ENCODE measurements around the gene OR2J2. TPM values are rescaled to one million over a fixed set of nuclear protein-coding genes. Genes with fewer than 3 reads are reported as not detected.
"Not testable (repeated sequence)": the region's sequence is repeated elsewhere in the genome, so short reads cannot be mapped to it uniquely, and the experiment has no call there.

Gene OR2J2
- total RNA-seq (not detected), polyA plus RNA-seq (not detected)
- long read RNA-seq, donor 1: 0 reads
- long read RNA-seq, donor 2: 0 reads
- long read RNA-seq, donor 3: 0 reads
- long read RNA-seq, donor 4: 0 reads
- long read RNA-seq, donor 5: 0 reads
- long read RNA-seq, donor 6: 0 reads
- long read RNA-seq, donor 7: 0 reads
- long read RNA-seq, donor 8: 0 reads
- long read RNA-seq, donor 9: 0 reads
- long read RNA-seq, donor 10: 0 reads

DNA sequence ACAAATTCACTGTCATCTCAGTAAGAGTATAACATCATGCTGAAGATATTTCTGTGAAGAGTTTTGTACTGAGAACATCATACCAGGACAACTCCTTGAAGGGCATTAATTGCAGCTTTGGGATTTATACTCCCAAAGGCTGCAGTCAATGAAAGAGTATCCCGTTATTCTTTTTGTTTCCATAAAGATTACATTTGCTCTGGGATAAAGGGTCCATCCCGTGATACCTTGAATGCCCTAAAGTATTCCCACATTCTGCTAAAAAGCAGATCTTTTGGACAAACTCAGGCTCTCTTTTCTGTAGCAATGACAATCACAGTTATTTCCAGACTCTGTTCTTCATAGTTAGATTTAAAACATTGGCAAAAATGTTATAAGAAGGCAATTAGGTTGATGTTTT is at the start of gene OR2J2:
OR2J2 (plus strand) TSS at position 301 of the 400 bp plus-strand sequence. CDS start 2,729 bp downstream, outside the sequence.
- H3K36me3 ChIP-seq; H3K4me3 ChIP-seq; H3K9me3 ChIP-seq; H3K4me1 ChIP-seq; intact Hi-C loops (cut with DNase I; ENCODE audit: low total_unique reads); DNase-seq; H3K27me3 ChIP-seq; H3K27ac ChIP-seq: not testable (repeated sequence)
- WGBS, 5 donors: 63 to 78% (median 74%) methylated on average over 2 of the region's 2 CpGs

DNA sequence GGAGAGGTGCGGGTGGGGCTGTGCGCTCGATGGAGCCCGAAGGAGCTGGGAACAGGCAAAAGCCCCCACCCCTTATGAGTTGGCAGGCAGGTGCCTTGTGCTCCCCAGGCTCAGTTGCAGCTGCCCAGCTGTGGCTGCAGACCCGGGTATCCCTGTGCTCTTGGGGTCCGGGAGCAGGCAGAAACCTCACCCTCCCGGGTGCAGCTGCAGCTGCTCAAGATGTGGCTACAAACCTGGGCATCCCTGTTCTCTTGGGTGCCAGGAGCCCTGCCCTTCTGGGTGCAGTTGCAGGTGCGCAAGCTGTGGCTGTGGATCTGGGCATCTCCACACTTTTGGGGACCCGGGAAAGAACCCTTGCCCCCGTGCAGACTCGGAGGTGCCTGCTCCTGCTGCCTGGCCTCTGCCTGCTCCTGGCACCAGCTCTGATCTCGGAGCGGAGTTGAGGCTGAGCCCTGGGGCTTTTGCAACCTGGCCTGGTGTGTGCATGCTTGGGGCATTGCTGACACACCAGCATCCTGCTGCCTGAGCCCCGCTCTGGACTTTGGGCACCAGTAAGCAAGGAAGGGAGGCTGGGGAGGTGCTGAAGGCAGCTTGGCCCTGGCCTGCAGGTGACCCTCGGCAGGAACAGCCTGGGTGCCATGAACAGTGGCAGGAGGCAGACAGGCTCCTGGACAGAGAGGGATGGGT is 41.2 kb upstream of the OR2J2 start:
- H3K4me1 ChIP-seq: no peaks in the 10 kb centered on the region
- no peaks in the 10 kb centered on the region for H3K36me3 ChIP-seq
- intact Hi-C loops (cut with DNase I; ENCODE audit: low total_unique reads): no loop called here
- no peaks in the 10 kb centered on the region for H3K9me3 ChIP-seq
- H3K4me3 ChIP-seq: no peak overlapping the region
- peaks cover 0 to 10% (median 0%) of the 10 kb centered on the region in 3 donors for H3K27me3 ChIP-seq
- TF ChIP-seq, protein P1, sequence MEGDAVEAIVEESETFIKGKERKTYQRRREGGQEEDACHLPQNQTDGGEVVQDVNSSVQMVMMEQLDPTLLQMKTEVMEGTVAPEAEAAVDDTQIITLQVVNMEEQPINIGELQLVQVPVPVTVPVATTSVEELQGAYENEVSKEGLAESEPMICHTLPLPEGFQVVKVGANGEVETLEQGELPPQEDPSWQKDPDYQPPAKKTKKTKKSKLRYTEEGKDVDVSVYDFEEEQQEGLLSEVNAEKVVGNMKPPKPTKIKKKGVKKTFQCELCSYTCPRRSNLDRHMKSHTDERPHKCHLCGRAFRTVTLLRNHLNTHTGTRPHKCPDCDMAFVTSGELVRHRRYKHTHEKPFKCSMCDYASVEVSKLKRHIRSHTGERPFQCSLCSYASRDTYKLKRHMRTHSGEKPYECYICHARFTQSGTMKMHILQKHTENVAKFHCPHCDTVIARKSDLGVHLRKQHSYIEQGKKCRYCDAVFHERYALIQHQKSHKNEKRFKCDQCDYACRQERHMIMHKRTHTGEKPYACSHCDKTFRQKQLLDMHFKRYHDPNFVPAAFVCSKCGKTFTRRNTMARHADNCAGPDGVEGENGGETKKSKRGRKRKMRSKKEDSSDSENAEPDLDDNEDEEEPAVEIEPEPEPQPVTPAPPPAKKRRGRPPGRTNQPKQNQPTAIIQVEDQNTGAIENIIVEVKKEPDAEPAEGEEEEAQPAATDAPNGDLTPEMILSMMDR (IDR thresholded peaks at IDR 0.05): no peak
- TF ChIP-seq EP300 (IDR thresholded peaks at IDR 0.05) (no peak), POLR2AphosphoS5 (IDR thresholded peaks at IDR 0.05) (no peak), POLR2A (IDR thresholded peaks at IDR 0.05) (no peak)
- H3K27ac ChIP-seq: no peak overlapping the region
- DNase-seq: no peak
- 71 to 84% (median 79%) methylated on average over 13 to 15 of the region's 15 CpGs for WGBS, 5 donors

DNA sequence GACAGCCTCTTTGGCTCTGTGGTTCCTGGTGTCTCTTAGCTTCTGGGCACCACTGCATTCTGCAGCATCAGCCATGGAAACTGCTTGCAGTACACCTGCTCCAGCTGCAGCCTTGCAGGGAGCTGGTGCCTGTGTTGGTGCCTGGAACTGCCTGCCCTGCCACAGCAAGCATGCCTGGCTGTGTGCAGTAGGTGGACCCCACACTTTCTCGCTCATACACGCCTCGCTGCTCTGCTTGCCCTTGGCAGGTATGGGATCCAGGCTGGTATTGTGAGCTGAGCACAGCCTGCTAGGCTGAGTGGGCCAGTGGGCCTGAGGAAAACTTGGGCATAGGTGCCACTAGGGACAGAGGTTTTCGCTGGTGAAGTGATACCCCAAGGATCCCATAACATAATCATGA is 40.1 kb upstream of the OR2J2 start:
- H3K27me3 ChIP-seq: peaks cover 0 to 10% (median 0%) of the 10 kb centered on the region in 3 donors
- no peak for TF ChIP-seq POLR2AphosphoS5 (IDR thresholded peaks at IDR 0.05)
- no peak for TF ChIP-seq EP300 (IDR thresholded peaks at IDR 0.05)
- no peak for TF ChIP-seq POLR2A (IDR thresholded peaks at IDR 0.05)
- intact Hi-C loops (cut with DNase I; ENCODE audit: low total_unique reads): no loop called here
- no peaks in the 10 kb centered on the region for H3K4me1 ChIP-seq
- H3K27ac ChIP-seq: no peak overlapping the region
- no peak overlapping the region for H3K4me3 ChIP-seq
- no peaks in the 10 kb centered on the region for H3K9me3 ChIP-seq
- DNase-seq: no peak
- 76 to 90% (median 77%) methylated on average over 4 of the region's 4 CpGs for WGBS, 5 donors
- H3K36me3 ChIP-seq: no peaks in the 10 kb centered on the region

- Histone ChIP-seq H3K36me3 (no peaks in the 10 kb centered on the region), H3K9me3 (no peaks in the 10 kb centered on the region), H3K4me3 (no peak overlapping the region), H3K27ac (no peak overlapping the region), H3K4me1 (no peaks in the 10 kb centered on the region), H3K27me3 (peaks cover 0 to 10% (median 0%) of the 10 kb centered on the region in 3 donors)
- intact Hi-C loops (cut with DNase I; ENCODE audit: low total_unique reads): no loop called here
- 60 to 78% (median 65%) methylated on average over 2 of the region's 2 CpGs for WGBS, 5 donors
- TF ChIP-seq, protein P1 (IDR thresholded peaks at IDR 0.05): no peak
- TF ChIP-seq POLR2AphosphoS5 (IDR thresholded peaks at IDR 0.05): no peak
- no peak for TF ChIP-seq EP300 (IDR thresholded peaks at IDR 0.05)
- TF ChIP-seq POLR2A (IDR thresholded peaks at IDR 0.05): no peak
- DNase-seq: no peak
These were observed 39.0 kb upstream of the OR2J2 start for GRCh38 chr6:29131691-29132090.

DNA sequence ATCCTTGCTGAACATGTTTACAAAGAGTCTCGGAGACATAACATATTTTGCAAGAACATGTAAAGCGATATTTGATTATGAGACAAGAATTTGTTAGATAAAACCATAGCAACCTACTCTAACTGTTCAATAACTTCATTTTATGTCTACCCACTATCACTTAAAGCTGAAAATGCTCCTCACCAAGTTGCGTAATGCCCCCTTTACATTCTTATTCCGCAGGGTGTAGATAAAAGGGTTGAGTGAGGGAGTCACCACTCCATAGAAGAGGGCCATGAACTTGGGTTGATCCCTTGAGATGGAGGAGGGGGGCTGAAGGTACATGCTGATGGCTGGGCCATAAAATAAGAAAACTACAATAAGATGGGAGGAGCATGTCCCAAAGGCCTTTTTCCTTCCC is 33.0 kb upstream of the OR2J2 start:
- no peaks in the 10 kb centered on the region for H3K27me3 ChIP-seq
- H3K4me1 ChIP-seq: no peaks in the 10 kb centered on the region
- no peak overlapping the region for H3K4me3 ChIP-seq
- peaks cover 0 to 4% (median under 1%) of the 10 kb centered on the region in 4 donors for H3K9me3 ChIP-seq
- intact Hi-C loops (cut with DNase I; ENCODE audit: low total_unique reads): no loop called here
- 84 to 91% (median 85%) methylated on average over 4 of the region's 4 CpGs for WGBS, 5 donors
- TF ChIP-seq POLR2AphosphoS5 (IDR thresholded peaks at IDR 0.05): no peak
- no peak for TF ChIP-seq EP300 (IDR thresholded peaks at IDR 0.05)
- TF ChIP-seq POLR2A (IDR thresholded peaks at IDR 0.05): no peak
- TF ChIP-seq, protein P1 (IDR thresholded peaks at IDR 0.05): no peak
- no peak overlapping the region for H3K27ac ChIP-seq
- no peaks in the 10 kb centered on the region for H3K36me3 ChIP-seq
- no peak for DNase-seq
